Measurements from ENCODE around the gene FAM163B. TPM values are rescaled to one million over a fixed set of nuclear protein-coding genes. Genes with fewer than 3 reads are reported as not detected.

The FAM163B gene
- polyA plus RNA-seq, 1 experiment = not detected

DNA sequence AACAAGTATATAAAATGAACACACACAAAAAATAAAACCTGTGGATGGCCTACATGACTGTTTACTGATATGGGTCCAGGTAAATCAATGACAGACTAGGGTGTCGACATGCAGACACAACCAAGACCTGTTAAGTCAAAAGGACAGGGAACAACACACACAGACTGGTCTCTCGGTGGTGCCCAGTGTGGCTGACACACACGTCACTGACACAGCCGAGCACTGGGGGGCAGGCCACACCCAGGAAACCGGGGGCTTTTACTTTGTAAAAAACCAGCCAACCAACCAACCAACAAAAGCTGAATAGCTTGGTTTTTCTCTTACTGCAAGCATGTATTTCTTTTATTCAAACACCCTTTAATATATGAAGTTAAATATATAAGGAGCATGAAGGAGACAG, 5.0 kb downstream of the FAM163B start:
- Histone ChIP-seq H3K27me3 (ENCODE audit: control insufficient read depth, insufficient read depth, low read length) (peaks cover 12% of the 10 kb centered on the region), H3K4me3 (ENCODE audit: low read depth, low read length) (no peak overlapping the region), H3K36me3 (ENCODE audit: control insufficient read depth, insufficient read depth, low read length) (no peaks in the 10 kb centered on the region)
- TF ChIP-seq, protein P1, sequence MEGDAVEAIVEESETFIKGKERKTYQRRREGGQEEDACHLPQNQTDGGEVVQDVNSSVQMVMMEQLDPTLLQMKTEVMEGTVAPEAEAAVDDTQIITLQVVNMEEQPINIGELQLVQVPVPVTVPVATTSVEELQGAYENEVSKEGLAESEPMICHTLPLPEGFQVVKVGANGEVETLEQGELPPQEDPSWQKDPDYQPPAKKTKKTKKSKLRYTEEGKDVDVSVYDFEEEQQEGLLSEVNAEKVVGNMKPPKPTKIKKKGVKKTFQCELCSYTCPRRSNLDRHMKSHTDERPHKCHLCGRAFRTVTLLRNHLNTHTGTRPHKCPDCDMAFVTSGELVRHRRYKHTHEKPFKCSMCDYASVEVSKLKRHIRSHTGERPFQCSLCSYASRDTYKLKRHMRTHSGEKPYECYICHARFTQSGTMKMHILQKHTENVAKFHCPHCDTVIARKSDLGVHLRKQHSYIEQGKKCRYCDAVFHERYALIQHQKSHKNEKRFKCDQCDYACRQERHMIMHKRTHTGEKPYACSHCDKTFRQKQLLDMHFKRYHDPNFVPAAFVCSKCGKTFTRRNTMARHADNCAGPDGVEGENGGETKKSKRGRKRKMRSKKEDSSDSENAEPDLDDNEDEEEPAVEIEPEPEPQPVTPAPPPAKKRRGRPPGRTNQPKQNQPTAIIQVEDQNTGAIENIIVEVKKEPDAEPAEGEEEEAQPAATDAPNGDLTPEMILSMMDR (IDR thresholded peaks at IDR 0.05; ENCODE audit: insufficient read depth, low read depth, low read length) = no peak
- no peak for DNase-seq (ENCODE audit: low read depth)
- ChIA-PET POLR2A (no interaction called here), CTCF (no interaction called here)

GRCh38 chr9:133603135-133603927, 5.9 kb downstream of the FAM163B start:
- ChIA-PET POLR2A (no interaction called here), CTCF (interaction anchor here (1.4 kb wide), 1 partner anchor 140 kb away, joined by 4 read pairs; no protein-coding TSS in a partner anchor)
- Histone ChIP-seq H3K36me3 (ENCODE audit: control insufficient read depth, insufficient read depth, low read length) (no peaks in the 10 kb centered on the region), H3K4me3 (ENCODE audit: low read depth, low read length) (no peak overlapping the region), H3K27me3 (ENCODE audit: control insufficient read depth, insufficient read depth, low read length) (peaks cover 11% of the 10 kb centered on the region)
- no peak for DNase-seq (ENCODE audit: low read depth)
- TF ChIP-seq, protein P1 (IDR thresholded peaks at IDR 0.05; ENCODE audit: insufficient read depth, low read depth, low read length) = no peak

DNA sequence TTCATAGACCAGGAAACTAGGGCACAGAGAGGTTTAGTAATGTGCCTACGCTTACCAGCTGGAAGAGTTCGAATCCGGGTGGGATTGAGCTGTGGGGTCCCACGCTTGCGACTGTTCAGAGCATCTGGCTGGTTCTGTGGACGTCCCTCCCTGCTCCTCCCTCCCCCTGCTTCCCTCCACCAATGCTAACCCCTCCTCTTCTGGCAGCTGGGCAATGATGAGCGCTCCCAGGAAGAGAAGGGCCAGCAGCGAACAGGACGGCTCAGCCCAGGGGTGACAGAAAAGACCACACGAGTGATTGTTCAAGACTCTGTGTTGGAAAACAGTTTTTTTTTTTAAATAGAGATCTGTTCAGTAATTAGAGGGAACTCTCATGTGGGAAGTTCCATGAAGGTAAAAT, 6.9 kb downstream of the FAM163B start:
- CTCF ChIA-PET = interaction anchor here (1.4 kb wide), 1 partner anchor 141 kb away, joined by 4 read pairs; no protein-coding TSS in a partner anchor
- TF ChIP-seq, protein P1 (IDR thresholded peaks at IDR 0.05; ENCODE audit: insufficient read depth, low read depth, low read length) = no peak
- Histone ChIP-seq H3K27me3 (ENCODE audit: control insufficient read depth, insufficient read depth, low read length) (peaks cover 5% of the 10 kb centered on the region), H3K36me3 (ENCODE audit: control insufficient read depth, insufficient read depth, low read length) (no peaks in the 10 kb centered on the region), H3K4me3 (ENCODE audit: low read depth, low read length) (no peak overlapping the region)
- DNase-seq (ENCODE audit: low read depth) = no peak
- POLR2A ChIA-PET = no interaction called here

- ChIA-PET CTCF (no interaction called here), POLR2A (no interaction called here)
- H3K36me3 ChIP-seq (ENCODE audit: control insufficient read depth, insufficient read depth, low read length) = no peaks in the 10 kb centered on the region
- no peak for DNase-seq (ENCODE audit: low read depth)
- TF ChIP-seq, protein P1 (IDR thresholded peaks at IDR 0.05; ENCODE audit: insufficient read depth, low read depth, low read length) = no peak
- peaks cover 4% of the 10 kb centered on the region; the same call in 1 of the 2 replicates for H3K27me3 ChIP-seq (ENCODE audit: control insufficient read depth, insufficient read depth, low read length)
- H3K4me3 ChIP-seq (ENCODE audit: low read depth, low read length) = no peak overlapping the region
Measured at GRCh38 chr9:133601746-133602145, 7.4 kb downstream of the FAM163B start.

GRCh38 chr9:133600739-133601138, 8.4 kb downstream of the FAM163B start:
- no peak for DNase-seq (ENCODE audit: low read depth)
- ChIA-PET POLR2A (no interaction called here), CTCF (no interaction called here)
- Histone ChIP-seq H3K36me3 (ENCODE audit: control insufficient read depth, insufficient read depth, low read length) (no peaks in the 10 kb centered on the region), H3K27me3 (ENCODE audit: control insufficient read depth, insufficient read depth, low read length) (0 out of 2 replicates have a peak, but pooled peaks cover 1% of the 10 kb centered on the region), H3K4me3 (ENCODE audit: low read depth, low read length) (no peak overlapping the region)
- TF ChIP-seq, protein P1 (IDR thresholded peaks at IDR 0.05; ENCODE audit: insufficient read depth, low read depth, low read length) = no peak
